ENCODE results near the gene SLC7A1.

The SLC7A1 gene

DNA sequence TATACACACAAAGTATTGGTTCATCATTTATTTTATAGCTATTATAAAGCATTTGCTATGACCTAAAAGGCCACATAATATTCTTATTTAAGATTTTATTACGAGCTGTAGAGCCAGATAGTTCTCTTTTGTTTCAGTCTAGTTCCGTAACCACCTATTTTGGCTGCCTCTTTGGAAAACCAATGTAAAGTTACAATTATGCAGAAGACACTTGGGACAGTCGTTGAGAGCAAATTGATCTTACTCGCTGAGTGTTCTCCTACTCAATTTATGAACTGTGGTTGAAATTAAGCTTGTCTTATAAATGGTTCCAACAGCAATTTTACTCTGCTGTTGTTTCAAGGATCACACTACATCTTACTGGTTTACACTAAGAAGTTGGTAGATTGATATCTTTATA, 122.3 kb downstream of the SLC7A1 start:
- in situ Hi-C loops (cut with MboI; ENCODE audit: low sequenced_read_pairs) = no loop called here

DNA sequence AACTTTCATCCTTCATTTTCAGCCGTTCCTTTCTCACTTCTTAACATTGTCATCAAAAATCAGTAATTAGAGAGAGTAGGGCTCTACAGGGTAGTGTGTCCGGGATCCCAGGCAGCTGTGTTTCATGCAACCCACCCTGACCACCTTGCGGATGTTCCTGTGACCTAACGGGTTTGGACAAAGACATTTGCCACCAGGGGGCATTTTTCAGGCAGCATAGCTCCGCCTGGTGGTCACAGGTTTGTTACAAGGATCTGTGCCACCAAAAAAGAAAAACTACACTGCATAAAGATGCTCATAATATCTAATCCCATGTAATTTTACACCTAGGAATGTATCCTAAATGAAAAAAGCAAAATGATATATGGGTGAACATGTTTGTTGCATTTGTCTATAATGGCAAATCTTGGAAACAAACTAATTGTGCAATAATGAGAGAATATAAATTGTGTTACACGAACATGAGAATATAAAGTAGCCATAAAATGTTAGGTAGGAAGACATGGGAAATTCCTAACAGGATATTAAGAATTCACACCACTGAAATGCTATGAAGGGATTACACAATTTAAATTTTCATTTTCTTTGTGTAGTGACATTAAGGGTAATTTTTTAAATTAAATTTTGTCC, 123.0 kb downstream of the SLC7A1 start:
- in situ Hi-C loops (cut with MboI; ENCODE audit: low sequenced_read_pairs) = no loop called here

DNA sequence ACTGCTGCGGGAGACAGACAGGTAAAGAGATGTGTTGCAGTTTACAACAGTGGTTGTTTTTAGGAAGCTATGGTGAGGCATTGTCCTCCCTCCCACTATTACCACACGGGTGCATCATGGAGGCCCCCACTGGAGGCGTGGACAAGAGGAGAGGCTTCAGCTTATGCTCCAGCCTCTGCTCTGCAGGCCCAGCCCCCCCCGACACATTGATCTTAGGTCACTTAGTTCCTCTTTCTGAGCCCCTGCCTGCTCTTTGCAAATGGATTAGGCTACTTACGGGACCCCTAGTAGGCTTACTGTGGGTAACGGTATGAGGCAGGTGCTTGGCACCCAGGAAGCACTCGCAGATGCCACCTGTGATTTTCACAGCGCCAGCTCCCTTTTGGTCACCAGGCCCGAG, 123.9 kb downstream of the SLC7A1 start:
- in situ Hi-C loops (cut with MboI; ENCODE audit: low sequenced_read_pairs) = no loop called here

DNA sequence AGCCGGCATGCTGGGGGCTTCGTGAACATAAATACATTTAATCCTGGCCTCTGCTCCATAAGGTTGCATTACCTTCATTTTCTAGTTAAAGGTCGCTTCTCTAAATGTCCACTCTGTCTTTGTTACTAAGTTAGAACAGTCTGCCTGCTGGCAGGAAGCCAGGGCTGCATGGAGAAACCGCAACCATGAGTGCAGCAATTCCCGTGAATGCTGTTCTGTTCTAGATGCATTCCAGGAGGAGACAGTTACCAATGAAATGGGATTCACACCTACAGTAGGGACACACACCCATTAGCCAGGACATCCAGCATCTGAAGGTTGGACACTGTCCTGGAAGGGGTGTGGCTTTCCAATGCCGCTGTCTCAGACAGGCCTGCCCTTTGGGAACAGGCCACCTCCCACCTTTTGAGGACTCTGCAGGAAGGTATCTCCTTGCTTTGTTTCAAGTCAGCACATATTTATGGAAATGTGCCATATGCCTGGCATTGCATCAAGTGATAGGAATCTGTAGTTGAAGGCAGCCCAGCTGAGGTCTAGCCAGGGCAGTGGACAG, 129.7 kb downstream of the SLC7A1 start:
- in situ Hi-C loops (cut with MboI; ENCODE audit: low sequenced_read_pairs) = no loop called here

DNA sequence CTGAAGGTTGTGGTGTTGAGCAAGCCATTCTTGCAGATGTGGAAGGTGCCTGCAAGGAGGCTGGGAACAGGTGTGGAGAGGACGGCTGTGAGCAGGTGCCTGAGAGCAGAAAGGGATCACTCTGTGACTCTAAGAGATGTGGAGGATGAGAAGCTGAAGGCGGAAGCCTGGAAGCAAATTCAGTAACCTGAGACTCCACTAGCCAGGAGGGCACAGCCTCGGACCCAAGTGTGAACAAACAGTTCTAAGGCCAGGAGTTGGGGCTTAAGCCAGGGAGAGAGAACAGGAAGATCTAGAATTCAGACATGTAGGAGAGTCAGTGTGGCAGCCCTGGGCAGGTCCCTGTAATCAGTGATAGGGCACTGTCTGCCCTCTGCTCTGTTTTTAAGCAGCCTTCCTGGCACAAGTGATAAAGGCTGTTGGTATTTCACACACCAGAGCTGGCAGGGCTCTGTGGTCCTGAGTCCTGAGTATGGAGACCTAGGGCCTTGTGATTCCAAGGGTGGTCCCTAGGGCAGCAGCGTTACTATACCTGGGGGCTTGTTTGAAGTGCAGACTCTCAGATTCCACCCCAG, 131.3 kb downstream of the SLC7A1 start:
- in situ Hi-C loops (cut with MboI; ENCODE audit: low sequenced_read_pairs) = no loop called here

DNA sequence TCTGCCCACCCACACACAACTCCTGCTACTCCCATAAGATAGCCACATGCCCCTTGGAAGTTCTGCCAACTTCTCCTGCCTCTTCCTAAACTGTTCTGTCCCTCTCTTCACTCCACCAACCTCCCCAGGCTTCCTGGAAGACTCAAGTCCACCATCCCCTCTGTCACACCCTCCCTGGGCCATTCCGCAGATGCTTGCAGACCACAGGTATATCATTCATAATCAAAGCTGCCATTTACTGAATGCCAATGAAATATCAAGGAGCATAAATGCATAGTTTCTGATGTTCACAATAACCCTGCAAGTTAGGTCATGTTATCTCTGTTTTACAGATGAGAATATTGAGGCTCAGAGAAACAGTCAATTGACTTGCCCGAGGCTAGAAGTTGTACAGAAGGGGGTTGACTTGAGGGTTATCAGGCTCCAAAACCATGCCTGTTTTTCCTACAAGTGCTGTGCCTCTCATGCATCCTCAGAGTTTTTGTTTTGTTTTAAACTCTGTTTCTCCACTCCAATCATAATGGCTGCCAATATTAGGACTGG, 135.6 kb downstream of the SLC7A1 start:
- in situ Hi-C loops (cut with MboI; ENCODE audit: low sequenced_read_pairs) = no loop called here
